Activated B cell treated with CpG ODN at 0.5 μM for 24 hours (primary cell): ENCODE results near the gene APBB2. TPM values are rescaled to one million over a fixed set of nuclear protein-coding genes. Genes with fewer than 3 reads are reported as not detected.

Experiments
- ATAC-seq: fragments of 200-7000 bp; cut with Tn5 transposase; one replicate; pipeline ENCODE4 v1.10.0; 2021; ENCODE audit warnings: low read depth, mild to moderate bottlenecking, moderate library complexity
- CTCF ChIA-PET: fragments of 350-600 bp; sonication (Branson Sonifier 250); formaldehyde crosslinking; loops from one replicate; lab custom pipeline; 2021; ENCODE audit warnings: antibody characterized with exemption; lab: Charles Lee
- POLR2A ChIA-PET: fragments of 350-600 bp; sonication (Branson Sonifier 250); formaldehyde crosslinking; loops from one replicate; lab custom pipeline; 2021; ENCODE audit warnings: antibody characterized with exemption; lab: Charles Lee
- DNase-seq: peaks from one replicate; pipeline ENCODE4 v3.0.0; 2022
- H3K27ac Mint-ChIP-seq: one replicate; pipeline ENCODE4 v1.8.0; 2020; ENCODE audit warnings: mixed read lengths
- H3K27me3 Mint-ChIP-seq: one replicate; pipeline ENCODE4 v1.8.0; 2021; ENCODE audit warnings: mixed read lengths
- H3K36me3 Mint-ChIP-seq: one replicate; pipeline ENCODE4 v1.8.0; 2021; ENCODE audit warnings: low read depth, mixed read lengths
- H3K4me1 Mint-ChIP-seq: one replicate; pipeline ENCODE4 v1.8.0; 2021; ENCODE audit warnings: mixed read lengths
- H3K4me3 Mint-ChIP-seq: one replicate; pipeline ENCODE4 v1.8.0; 2020; ENCODE audit warnings: mild to moderate bottlenecking, mixed read lengths
- H3K9me3 Mint-ChIP-seq: one replicate; pipeline ENCODE4 v1.8.0; 2020; ENCODE audit warnings: mixed read lengths
- intact Hi-C: fragments of 100-400 bp; cut with micrococcal nuclease; formaldehyde crosslinking; loops from one replicate; pipeline ENCODE4 v1.15.1; 2024
- total RNA-seq: library from RNA; stranded (reverse); gene quantifications from 2 replicates; pipeline ENCODE4 v1.2.3, GENCODE V29; 2022
- TF ChIP-seq, protein P1 (sequence below): fragments of 200-600 bp; IDR thresholded peaks from one replicate; pipeline ENCODE4 v1.8.0; 2022; ENCODE audit warnings: antibody characterized with exemption, mild to moderate bottlenecking

APBB2 gene
- total RNA-seq, 1 donor from 2014 or later: 3.7 TPM

DNA sequence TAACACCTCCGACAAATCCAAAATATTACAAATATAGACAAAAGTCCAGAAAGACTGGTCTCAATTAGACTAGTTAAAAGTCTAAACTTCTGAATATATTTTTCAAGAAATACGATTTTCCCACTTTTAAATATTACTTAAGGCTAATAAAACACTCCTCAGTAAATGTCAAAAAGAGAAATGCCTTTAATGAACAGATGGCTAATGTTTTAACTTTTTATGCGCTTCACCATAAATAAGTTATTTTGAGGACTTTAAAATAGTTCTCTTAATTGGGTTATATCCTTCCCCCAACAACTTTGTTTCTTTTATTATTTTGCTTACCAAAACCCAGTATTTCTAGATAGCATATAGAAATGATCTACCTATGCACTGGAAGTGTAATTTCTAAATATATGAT lies 201.4 kb downstream of the APBB2 start:
- no peak overlapping the region for H3K27ac Mint-ChIP-seq
- POLR2A ChIA-PET: no interaction called here
- TF ChIP-seq, protein P1, sequence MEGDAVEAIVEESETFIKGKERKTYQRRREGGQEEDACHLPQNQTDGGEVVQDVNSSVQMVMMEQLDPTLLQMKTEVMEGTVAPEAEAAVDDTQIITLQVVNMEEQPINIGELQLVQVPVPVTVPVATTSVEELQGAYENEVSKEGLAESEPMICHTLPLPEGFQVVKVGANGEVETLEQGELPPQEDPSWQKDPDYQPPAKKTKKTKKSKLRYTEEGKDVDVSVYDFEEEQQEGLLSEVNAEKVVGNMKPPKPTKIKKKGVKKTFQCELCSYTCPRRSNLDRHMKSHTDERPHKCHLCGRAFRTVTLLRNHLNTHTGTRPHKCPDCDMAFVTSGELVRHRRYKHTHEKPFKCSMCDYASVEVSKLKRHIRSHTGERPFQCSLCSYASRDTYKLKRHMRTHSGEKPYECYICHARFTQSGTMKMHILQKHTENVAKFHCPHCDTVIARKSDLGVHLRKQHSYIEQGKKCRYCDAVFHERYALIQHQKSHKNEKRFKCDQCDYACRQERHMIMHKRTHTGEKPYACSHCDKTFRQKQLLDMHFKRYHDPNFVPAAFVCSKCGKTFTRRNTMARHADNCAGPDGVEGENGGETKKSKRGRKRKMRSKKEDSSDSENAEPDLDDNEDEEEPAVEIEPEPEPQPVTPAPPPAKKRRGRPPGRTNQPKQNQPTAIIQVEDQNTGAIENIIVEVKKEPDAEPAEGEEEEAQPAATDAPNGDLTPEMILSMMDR: no peak
- ATAC-seq (no peak), DNase-seq (no peak)
- no peaks in the 10 kb centered on the region for H3K4me1 Mint-ChIP-seq
- no peaks in the 10 kb centered on the region for H3K36me3 Mint-ChIP-seq
- H3K4me3 Mint-ChIP-seq: no peak overlapping the region
- H3K27me3 Mint-ChIP-seq: no peaks in the 10 kb centered on the region
- CTCF ChIA-PET: no interaction called here
- no peaks in the 10 kb centered on the region for H3K9me3 Mint-ChIP-seq
- intact Hi-C loops: no loop called here

DNA sequence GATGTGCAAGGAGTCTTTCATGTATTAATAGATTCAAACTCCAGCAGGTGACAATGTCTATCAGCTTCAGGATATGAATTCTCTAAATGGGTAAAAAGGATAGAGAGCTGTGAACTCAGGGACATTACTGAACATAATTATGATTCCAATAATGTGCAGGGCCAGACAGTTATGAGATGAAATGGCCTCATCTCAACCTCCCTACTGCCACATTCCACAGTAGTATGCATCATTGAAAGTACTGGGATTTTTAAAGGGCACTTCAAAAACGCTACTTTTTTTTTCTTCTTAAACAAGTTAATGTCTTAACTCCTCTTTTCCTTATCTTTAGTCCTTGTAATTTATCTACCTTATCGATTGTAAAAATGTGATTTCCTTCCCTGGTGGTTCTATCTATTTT lies 202.0 kb downstream of the APBB2 start:
- ChIA-PET CTCF (no interaction called here), POLR2A (no interaction called here)
- DNase-seq (no peak), ATAC-seq (no peak)
- no peak overlapping the region for H3K27ac Mint-ChIP-seq
- peaks cover under 1% of the 10 kb centered on the region for H3K9me3 Mint-ChIP-seq
- no peak overlapping the region for H3K4me3 Mint-ChIP-seq
- H3K27me3 Mint-ChIP-seq: no peaks in the 10 kb centered on the region
- no peaks in the 10 kb centered on the region for H3K36me3 Mint-ChIP-seq
- no peaks in the 10 kb centered on the region for H3K4me1 Mint-ChIP-seq
- TF ChIP-seq, protein P1: no peak
- intact Hi-C loops: no loop called here

DNA sequence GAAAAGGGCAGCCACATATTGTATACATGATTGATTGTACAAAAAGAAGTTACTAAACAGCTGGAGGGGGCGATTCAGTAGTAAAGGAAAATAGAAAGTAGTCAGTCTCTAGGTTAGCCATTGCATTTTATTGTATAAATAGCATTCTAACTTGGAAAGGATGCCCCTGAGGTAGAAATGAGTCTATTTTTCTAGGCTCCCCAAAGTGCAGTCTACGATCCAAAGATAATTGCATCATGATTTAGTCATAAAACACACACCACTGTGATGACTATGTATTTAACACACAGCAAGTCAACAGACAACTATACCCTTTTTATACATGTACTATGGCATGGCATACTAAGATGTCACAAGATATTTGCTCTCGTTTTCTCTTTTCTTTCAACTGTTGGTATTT lies 204.9 kb downstream of the APBB2 start:
- intact Hi-C loops: no loop called here
- H3K9me3 Mint-ChIP-seq: peaks cover 6% of the 10 kb centered on the region
- DNase-seq (no peak), ATAC-seq (no peak)
- POLR2A ChIA-PET: no interaction called here
- TF ChIP-seq, protein P1: no peak
- no peaks in the 10 kb centered on the region for H3K27me3 Mint-ChIP-seq
- H3K27ac Mint-ChIP-seq: no peak overlapping the region
- H3K4me1 Mint-ChIP-seq: no peaks in the 10 kb centered on the region
- CTCF ChIA-PET: no interaction called here
- no peak overlapping the region for H3K4me3 Mint-ChIP-seq
- no peaks in the 10 kb centered on the region for H3K36me3 Mint-ChIP-seq

DNA sequence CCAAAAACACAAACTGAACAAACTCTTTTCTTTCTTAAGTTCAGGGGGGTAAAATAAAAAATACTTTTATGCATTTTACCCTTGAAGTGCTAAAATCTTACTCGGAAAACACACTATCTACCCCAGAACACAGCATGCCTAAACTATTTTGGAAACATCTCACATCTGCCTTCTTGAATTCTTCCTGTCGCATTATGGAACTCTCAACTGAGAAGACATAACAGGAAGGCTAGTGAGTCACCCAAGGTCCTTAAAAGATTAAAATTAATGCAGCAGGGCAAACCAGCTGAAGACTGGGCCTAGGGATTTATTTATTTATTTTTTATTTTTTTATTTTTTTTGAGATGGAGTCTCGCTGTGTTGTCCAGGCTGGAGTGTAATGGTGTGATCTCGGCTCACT lies 208.2 kb downstream of the APBB2 start:
- intact Hi-C loops: no loop called here
- Mint-ChIP-seq H3K27me3 (no peaks in the 10 kb centered on the region), H3K4me3 (no peak overlapping the region), H3K36me3 (no peaks in the 10 kb centered on the region), H3K9me3 (peaks cover 6% of the 10 kb centered on the region), H3K4me1 (no peaks in the 10 kb centered on the region), H3K27ac (no peak overlapping the region)
- DNase-seq (no peak), ATAC-seq (no peak)
- ChIA-PET CTCF (no interaction called here), POLR2A (no interaction called here)
- TF ChIP-seq, protein P1: no peak

DNA sequence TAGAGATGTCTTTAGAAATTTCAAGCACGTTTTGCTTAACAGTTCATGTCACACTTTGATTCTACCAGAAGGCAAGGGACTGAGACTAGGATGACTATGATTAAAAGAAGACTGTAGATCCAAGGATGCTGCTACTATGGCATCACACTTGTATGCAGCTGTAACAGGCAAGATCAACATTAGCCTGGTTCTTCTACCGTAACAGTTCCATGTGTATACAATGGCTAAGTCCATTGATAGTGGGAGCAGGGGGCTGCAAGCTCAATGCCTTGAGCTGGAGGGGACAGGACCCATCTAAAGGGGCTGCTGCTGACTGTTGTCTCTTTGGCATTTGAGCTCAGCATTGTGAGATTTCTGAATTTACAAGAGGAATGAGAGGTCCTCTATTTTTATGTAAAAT lies 212.0 kb downstream of the APBB2 start:
- Mint-ChIP-seq H3K9me3 (peaks cover 6% of the 10 kb centered on the region), H3K27me3 (no peaks in the 10 kb centered on the region), H3K4me1 (no peaks in the 10 kb centered on the region), H3K36me3 (no peaks in the 10 kb centered on the region), H3K27ac (no peak overlapping the region), H3K4me3 (no peak overlapping the region)
- TF ChIP-seq, protein P1: no peak
- POLR2A ChIA-PET: no interaction called here
- ATAC-seq (no peak), DNase-seq (no peak)
- intact Hi-C loops: no loop called here
- CTCF ChIA-PET: no interaction called here
